NK-92 (cell line): ENCODE results near the gene FAM227A.
"Not testable (repeated sequence)": the region's sequence is repeated elsewhere in the genome, so short reads cannot be mapped to it uniquely, and the experiment has no call there.

ENCODE experiments used
- DNase-seq: peaks from one replicate; lab custom pipeline; 2025; ENCODE audit not compliant: unreplicated experiment; lab: John Stamatoyannopoulos, UW

The FAM227A gene

DNA sequence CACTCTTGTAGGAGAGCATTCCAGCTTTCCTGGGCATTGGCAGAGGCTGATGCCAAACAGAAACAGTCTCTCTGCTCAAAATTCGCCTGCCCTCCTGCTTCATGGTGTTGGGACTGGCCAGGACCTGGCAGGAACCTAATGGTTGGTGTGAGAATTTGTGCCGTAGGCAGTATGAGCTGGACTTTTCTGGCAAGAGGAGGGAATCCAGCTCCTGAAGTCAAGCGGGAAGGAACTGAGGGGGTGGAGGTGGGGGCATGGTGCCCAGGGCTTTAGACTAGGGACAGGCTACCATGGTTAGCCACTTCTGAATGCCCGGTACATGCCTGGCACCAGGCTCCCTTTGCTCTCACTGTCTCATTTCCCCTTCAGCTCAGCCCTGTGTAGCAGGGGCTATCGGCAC lies 18.7 kb upstream of the FAM227A start:
- no peak for DNase-seq

DNA sequence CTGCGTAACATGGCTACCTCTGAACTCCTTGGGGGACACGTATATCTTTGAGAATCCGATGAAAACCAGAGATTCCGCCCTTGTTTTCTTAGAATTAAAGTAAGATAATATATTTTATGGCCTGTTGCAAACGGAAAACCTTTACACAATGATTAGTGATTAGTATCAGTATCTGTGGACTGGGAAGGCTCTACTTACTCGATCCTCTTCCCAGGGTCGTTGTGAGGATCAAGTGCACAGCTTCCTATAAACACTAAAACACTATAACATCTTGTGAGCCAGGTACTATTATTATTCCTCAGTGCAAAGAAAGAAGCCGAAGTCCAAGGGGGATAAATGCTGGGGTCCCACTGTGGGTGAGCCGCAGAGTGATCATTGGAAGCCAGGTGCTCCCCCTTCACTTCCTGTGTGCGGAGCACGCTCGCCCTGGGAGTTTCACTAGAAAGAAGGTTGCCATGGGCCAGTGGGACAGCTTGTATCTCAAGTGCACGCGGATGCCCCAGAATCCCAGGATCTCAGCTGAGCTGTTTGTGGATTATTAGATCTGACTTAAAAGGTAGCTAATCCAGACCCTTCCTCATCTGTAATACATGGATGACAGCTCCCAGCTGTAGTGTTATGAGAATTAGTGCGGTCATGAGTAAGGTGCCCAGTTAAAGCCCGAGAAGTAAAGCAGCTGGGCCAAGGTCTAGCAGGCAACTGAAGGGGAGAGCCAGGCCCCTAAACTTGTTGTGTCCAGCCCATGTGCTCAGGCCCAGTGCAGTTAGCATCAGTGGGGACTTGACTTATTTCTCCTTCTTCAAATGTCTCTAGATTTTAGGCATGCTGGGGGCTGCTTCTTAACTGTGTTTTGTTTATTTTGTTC lies 1.1 kb upstream of the FAM227A start:
- DNase-seq: no peak

DNA sequence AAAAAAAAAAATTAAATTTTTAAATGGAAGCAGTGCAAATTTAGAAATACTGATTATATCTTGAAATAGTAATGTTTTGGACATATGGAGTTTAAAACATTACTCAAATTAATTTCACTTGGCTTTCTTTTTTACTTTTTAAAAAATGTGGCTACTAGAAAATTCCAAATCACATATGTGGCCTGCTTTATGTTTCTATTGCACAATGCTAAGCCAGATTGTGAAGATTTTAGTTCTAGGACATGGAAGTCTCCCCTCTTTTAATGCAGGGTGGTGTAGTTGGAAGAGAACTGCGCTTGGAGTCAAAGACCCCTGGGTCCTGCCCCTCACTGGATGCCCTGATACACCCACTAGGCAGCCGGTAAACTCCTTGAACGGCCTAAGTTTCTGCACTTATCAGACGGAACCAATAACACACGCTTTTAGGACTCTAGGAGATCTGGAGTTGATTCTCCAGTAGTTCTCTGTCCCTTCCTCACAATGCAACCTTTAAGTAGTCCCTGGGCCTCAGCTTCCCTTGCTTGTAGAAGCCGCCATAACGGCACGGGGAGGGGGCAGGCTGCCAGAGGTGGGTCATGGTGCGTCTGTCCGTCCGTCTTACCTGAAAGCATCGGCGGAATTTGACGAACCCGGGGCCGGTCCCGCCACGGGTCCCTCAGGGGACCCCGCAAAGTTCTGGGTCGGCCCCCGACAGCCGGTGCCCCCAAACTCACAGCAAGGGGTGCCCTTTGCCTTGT lies 505 bp downstream of the FAM227A start:
- no peak for DNase-seq

DNA sequence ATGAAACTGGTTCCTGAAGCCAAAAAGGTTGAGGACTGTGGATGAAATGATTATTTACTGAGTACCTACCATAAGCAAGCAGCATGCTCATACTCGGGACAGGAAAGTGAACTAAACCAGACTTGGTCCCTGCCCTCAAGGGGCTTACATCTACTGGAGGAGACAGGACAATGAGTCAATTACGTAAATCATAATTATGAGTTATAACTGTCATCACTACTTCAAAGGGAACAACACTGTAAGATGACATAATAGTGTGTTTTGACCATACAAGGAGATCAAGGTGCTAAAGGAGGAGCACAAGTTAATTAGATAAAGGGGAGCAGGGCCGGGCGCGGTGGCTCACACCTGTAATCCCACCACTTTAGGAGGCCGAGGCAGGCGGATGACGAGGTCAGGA lies 2.5 kb downstream of the FAM227A start:
- DNase-seq: no peak

DNA sequence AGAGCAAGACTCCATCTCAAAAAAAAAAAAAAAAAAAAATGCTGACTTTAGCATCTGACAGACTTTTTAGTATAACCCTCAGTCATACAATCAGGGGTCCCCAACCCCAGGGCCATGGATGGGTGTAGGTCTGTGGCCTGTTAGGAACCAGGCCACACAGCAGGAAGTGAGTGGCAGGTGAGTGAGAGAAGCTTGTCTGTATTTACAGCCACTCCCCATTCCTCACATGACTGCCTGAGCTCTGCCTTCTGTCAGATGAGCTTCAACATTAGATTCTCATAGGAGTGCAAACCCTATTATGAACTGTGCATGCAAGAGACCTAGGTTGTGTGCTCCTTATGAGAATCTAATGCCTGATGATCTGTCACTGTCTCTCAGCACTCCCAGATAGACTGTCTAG lies 3.3 kb downstream of the FAM227A start:
- no peak for DNase-seq

DNA sequence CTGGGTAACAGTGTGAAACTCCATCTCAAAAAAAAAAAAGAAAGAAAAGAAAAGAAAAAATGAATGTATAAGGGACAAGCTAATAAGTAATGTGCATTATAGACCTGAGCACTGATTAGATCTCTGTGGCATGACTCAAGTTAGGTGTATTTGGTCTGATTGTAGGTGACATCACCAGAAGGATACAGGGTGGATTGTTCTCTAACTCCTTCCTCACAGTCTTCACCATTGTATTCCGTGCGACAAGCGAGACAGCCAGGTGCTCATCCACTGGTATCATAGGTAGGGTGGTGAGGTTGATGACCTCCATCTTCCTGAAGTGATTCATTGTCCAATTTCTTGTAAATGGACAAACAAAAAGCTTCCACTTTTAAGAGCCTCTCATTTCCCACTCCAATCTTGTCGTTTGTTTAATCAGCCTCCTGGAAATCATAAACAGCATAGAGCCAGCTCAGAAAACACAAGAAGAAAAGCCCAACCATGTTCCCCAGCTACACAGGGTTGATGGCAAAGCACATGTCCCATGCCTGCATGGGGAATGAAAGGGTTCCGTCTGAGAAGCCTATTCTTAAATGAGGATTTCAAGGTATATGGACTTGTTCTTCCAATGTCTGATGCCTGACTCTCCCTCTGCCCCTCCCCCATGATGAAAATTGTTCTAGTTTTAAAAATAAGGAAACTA lies 6.2 kb downstream of the FAM227A start:
- no peak for DNase-seq

DNA sequence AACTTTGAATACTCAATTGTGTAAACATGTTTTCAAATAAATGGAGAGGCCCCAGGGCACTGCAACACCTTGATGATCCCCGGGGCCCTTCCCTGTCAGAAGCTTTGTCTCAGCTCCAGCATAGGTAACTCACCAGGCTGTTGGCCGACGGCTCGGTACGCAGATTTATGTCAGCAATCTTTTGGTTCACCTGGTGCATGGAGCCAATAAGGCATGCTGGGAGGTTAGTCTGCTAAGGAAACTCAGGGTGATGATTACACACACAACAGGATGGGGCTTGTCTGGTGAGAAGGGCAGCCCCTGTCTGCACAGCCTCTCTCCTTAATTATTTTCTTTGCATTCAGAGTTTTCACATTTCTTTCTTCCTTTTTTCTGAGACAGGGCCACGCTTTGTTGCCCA lies 10.8 kb downstream of the FAM227A start:
- no peak for DNase-seq

DNA sequence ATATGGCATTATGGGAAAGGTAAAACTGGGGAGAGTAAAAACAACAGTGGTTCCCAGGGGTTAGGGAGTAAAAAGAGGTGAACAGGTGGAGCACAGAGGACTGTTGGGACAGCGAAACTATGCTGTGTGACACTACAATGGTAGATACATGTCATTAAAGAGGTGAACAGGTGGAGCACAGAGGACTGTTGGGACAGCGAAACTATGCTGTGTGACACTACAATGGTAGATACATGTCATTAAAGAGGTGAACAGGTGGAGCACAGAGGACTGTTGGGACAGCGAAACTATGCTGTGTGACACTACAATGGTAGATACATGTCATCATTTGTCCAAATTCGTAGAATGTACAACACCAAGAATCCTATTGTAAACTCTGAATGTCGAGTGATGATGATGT lies 11.9 kb downstream of the FAM227A start:
- DNase-seq: not testable (repeated sequence)

DNA sequence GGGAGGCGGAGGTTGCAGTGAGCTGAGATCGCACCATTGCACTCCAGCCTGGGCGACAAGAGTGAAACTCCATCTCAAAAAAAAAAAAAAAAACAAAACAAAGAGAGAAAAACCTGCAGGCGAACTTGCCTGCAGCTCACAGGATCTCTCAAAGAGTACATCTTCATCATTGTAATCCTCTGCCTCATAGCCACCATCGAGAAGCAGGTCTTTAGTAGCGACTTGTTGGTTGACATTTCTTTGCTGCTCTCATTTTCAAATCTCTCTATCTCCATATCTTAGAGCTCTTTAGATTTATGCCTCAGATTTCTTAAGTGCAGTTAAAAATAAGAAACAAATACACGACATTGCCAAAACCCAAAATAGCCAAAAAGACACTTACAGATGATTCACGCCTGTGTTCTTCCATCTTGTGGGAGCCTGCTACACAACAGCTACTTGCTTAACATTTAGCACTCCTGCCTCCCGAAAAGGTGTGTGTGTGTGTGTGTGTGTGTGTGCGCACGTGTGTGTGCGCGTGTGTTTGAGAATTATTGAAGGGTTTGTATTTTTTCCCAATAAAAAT lies 14.6 kb downstream of the FAM227A start:
- DNase-seq: no peak

DNA sequence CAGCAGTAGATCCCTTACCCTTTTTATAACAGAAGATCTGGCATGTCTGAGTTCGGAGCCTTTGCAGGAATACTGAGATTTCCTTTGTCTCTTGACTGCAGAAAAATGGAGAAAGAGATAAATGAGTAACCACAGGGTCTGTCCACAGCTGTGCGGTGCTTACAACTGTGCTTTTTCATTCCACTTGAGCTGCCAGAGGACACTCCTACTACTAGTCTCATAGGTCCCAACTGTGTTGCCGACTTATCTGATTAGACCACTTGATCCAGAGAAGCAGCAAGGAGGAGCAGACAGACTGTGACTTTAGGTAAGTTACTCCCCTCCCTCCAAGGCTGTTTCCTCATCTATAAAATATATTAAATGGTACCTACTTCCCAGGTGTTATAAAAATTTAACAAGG lies 17.5 kb downstream of the FAM227A start:
- DNase-seq: no peak

DNA sequence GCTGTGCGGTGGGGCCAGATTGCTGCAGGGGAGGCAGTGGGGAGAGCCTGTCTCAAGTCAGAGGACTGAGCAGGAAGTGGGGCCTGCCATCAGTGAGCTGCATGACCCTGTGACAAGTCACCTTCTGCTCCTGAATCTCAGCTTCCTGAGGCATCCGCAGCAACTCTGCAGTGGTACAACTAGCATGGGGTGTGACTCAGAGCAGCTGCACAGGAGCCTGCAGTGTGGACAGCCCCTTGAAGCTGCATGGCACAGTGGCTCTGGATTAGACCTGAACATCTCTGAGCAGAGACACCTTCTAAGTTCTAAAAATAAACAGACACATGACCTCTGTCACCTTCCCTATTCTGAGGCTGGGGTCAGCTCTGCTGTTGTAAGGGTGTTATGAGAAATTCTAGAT lies 18.0 kb downstream of the FAM227A start:
- no peak for DNase-seq

DNA sequence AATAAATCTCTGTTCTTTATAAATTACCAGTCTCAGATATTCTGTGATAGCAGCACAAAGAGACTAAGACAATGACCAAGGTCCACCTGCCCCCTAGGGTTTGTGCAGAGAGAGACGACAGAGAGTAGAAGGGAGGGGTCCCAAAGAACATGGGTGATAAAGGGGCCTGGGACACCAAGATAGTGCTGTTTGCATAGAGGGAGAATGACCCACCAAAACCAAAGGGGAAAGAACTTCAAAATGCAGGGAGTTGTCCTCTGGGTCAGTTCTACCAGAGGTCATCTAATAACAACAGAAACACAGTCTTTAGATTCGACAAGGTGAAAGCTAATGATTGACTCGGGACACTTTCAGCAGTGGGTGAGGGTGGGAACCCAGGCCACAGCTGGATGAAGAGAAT lies 23.7 kb downstream of the FAM227A start:
- DNase-seq: no peak

DNA sequence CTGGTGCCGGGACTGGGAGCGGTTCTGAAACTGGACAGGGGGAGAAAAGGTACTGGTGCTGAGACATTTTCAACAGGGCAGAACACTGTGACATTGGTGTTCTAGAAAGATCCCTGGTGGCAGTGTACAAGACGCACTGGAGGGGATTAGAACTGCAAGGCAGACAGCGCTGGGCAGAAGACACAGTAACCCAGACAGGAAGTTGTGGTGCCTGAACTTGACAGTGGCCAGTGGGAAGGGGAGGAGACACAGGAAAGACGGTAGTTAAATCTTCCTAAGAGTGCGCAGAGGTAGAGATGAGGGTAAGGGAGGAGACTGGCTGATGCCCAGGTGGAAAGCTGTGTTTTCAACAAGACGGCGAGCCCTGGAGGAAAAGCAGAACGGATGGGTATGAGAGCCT lies 24.5 kb downstream of the FAM227A start:
- no peak for DNase-seq

DNA sequence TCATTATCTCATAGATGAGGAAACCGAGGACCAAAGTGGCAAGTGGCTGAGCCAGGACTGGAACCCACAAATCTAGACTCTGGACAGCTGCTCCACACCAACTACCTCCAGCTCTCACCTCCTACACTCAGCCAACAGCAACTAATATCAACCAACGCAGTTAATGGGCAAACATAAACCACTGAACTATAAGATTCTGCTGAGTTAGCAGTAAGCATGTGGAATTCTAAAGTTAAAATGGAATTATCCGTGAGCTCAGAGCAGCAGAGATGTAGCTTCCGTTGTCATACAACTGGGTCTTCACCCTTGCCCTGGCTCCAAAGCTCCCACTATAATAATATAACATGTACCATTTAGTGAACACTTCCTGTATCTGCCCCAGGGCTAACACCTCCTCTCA lies 27.1 kb downstream of the FAM227A start:
- DNase-seq: no peak

DNA sequence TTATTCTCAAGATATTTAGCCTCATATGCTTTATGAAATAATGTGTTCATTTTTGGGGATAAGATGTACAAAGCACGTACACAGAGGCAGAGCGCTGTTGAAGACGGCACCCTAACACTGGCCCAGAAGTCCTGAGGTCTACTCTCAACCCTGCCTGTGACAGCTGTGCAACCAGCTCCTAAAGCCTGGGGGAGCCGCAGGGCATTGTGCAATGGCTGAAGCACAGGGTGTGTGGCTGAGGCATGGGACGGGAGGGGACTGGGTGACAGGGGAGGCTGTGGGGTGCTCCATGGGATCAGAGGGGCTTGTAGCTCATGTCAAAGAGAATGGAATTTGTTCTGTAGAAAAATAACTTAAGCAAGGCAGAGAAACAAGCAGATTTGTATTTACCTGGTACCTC lies 27.7 kb downstream of the FAM227A start:
- DNase-seq: no peak

DNA sequence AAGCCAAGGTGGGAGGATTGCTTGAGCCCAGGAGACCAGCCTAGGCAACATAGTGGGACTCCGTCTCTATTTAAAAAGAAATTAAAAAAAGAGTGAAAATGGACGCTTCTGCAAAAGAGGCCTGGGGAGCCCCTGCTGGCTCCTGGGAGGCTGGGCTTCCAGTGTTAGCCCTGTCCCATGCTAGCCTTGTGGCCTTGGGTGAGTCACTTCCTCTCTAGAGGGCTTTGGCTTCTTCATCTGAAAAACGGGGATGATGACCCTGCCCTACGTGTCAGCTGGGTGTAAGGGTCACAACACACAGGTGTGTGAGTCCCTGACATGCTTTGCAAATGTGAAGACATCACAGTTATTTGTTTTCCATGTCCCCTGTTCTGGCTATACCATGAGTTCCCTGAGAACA lies 32.8 kb downstream of the FAM227A start:
- no peak for DNase-seq

DNA sequence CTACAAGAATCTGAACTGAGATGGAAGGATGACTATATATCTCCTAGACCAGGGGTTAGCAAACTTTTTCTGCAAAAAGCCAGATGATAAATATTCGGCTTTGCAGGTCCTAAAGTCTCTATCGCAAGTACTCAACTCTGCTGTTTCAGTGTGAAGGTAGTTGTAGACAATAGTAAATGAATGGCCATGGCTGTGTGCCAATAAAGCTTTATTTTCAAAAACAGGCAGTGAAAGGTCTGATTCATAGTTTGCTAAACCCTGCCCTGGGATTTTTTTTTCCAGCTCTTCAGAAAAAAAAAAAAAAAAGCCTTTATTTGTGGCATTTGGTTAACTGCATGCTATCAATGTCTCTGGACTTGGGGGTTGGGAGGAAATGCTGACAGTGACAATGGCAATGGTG lies 37.5 kb downstream of the FAM227A start:
- no peak for DNase-seq

DNA sequence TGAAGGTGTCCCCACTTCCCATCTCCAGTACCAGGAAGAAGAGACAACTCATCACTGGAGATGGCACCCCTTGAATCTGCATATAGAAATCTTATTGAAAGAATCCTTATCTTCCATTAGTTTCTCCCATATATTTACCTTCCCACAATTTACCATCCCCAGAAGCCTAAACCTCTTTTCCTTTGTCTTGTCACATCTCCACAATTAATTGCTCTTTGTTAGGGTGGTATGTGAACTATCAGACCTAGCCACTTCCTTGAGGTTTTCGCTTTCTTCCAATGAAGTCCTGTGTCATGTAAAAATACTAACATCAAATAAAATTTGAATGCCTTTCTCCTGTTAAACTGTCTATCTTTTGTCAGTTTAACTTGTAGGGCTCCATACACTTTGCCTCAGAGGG lies 37.9 kb downstream of the FAM227A start:
- no peak for DNase-seq

DNA sequence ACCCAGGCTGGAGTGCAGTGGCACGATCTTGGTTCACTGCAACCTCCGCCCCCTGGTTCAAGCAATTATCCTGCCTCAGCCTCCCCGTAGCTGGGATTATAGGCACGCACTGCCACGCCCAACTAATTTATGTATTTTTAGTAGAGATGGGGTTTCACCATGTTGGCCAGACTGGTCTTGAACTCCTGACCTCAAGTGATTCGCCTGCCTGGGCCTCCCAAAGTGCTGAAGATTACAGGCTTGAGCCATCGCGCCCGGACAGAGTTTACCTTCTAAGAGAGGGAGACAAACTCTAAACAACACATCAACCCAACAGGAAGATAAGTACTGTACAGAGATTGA lies 41.2 kb downstream of the FAM227A start:
- DNase-seq: not testable (repeated sequence)

DNA sequence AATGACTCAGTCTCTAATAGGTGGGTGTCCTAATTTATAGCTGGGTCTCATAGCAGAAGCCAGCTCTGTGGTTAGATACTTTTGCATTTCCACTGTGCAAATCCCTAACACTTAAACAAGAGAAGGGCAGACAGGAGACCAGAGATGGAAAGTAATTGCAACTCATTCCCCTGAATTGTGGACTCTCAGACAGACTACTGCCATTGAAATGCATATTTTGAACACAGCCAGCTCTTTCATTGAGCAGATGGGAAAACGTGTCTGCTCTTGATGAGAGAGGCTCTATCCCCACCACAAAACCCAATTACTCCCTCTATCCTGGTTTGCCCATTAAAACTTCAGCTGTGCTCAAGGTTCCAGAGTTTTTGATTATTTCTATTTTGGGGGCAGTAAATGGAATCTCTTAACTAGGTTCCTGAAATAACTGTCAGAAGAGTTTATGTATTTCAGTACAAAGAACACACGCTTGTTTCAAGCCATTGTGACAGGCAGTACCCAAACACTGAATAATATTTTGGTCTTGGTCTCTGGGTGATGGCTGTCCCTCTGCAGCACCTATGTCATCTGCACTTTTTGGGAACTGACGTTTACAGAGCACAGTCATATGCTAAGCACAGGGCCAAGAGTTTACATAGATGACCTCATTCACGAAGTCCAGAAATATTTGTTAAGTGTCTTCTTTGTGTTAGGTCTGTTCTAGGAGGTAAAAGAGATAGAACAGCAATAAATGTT lies 41.7 kb downstream of the FAM227A start:
- no peak for DNase-seq

DNA sequence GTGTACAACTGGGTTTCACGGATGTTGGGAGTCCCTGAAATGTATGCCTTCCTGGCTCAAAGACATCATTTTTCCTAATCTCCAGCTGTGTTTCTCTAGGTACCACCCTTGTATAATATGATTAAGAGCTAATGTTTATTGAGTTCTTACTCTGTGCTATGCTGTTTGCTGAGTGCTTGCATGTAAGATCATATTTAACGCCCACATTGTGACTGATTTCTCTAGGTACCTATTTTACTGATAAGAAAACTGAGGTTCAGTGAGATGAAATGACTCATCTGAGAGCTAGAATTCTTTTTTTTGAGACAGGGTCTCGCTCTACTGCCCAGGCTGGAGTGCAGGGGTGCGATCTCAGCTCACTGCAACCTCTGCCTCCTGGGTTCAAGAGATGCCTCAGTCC lies 42.6 kb downstream of the FAM227A start:
- no peak for DNase-seq
